Measurements from ENCODE around the gene DHODH.
"Not testable (repeated sequence)": the region's sequence is repeated elsewhere in the genome, so short reads cannot be mapped to it uniquely, and the experiment has no call there.

Gene DHODH

GRCh38 chr16:72001180-72001874 lies 7.2 kb upstream of the DHODH start:
- DNase-seq (ENCODE audit: low spot score), result no peak
- no peak for TF ChIP-seq CTCF (IDR thresholded peaks at IDR 0.05; ENCODE audit: extremely low read depth, missing control alignments)

- no peak for TF ChIP-seq CTCF (IDR thresholded peaks at IDR 0.05; ENCODE audit: extremely low read depth, missing control alignments)
- DNase-seq (ENCODE audit: low spot score), result no peak
Observed at GRCh38 chr16:72002619-72003018, 5.9 kb upstream of the DHODH start.

GRCh38 chr16:72008065-72008423 lies 500 bp upstream of the DHODH start:
- DNase-seq (ENCODE audit: low spot score), result not testable (repeated sequence)

GRCh38 chr16:72009779-72010178 lies 1.2 kb downstream of the DHODH start:
- no peak for DNase-seq (ENCODE audit: low spot score)
- TF ChIP-seq CTCF (IDR thresholded peaks at IDR 0.05; ENCODE audit: extremely low read depth, missing control alignments), result no peak

GRCh38 chr16:72012607-72013006 lies 4.1 kb downstream of the DHODH start:
- DNase-seq (ENCODE audit: low spot score), result no peak
- no peak for TF ChIP-seq CTCF (IDR thresholded peaks at IDR 0.05; ENCODE audit: extremely low read depth, missing control alignments)

GRCh38 chr16:72013389-72013788 lies 4.8 kb downstream of the DHODH start:
- no peak for DNase-seq (ENCODE audit: low spot score)
- TF ChIP-seq CTCF (IDR thresholded peaks at IDR 0.05; ENCODE audit: extremely low read depth, missing control alignments), result no peak

- no peak for DNase-seq (ENCODE audit: low spot score)
- no peak for TF ChIP-seq CTCF (IDR thresholded peaks at IDR 0.05; ENCODE audit: extremely low read depth, missing control alignments)
Observed at GRCh38 chr16:72013888-72014581, 5.5 kb downstream of the DHODH start.

GRCh38 chr16:72014675-72015074 lies 6.1 kb downstream of the DHODH start:
- no peak for TF ChIP-seq CTCF (IDR thresholded peaks at IDR 0.05; ENCODE audit: extremely low read depth, missing control alignments)

More at GRCh38 chr16:72014675-72015074, 6.1 kb downstream of the DHODH start:
- DNase-seq (ENCODE audit: low spot score), result no peak

Measured in GM20000 (cell line).